Inflammatory macrophage treated with lipopolysaccharide for 1 hour (primary cell): ENCODE measurements around the gene TMEM271.
"Not testable (repeated sequence)": the region's sequence is repeated elsewhere in the genome, so short reads cannot be mapped to it uniquely, and the experiment has no call there.

Experiments used
- DNase-seq, 2 donors: peaks; one replicate each; pipeline ENCODE4 v3.0.0-alpha.2; 2020 to 2022

Gene TMEM271

DNA sequence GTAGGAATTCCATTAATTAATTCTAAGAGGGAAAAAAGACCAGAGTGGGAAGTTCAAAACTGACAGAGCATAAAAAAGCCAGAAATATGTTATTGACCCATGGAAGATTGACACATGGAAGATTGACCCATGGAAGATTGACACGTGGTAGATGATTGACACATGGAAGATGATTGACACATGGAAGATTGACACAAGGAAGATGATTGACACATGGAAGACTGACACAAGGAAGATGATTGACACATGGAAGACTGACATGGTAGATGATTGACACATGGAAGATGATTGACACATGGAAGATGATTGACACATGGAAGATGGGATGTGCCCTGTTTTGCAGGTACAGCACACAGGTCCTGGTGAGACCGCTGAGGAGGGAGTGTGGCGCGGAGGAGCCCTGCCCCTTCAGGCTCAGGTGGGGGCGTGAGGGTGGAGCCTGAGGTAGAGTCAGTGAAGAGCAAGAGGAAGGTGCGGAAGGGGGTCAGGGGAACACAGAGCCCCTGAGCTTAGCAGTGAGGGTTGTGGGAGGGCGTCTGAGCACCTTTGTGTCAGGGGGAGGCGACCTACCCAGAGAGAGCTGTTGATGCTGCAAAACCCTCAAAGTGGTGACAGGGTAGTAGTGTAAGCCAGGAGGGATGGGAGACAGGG lies 33.4 kb upstream of the TMEM271 start:
- no peak for DNase-seq

DNA sequence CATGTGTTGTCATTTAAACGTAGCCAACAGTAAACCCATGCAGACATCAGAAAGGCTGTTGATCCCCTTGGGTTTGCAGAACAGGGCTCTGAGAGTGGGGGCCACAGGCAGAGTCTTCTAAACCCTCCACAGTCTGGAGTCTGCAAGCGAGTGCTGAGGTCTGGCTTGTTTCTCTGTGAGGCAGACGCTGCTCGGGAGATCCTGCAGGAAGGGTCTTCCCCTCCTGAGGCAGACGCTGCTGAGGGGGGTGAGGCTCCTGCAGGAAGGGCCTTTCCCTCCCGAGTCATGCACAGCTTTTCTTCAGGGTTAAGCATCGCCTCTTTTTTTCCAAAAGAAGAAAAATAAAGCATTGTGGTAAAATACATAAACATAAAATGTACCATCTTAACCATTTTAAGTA lies 32.1 kb upstream of the TMEM271 start:
- DNase-seq: no peak

GRCh38 chr4:605702-606425 lies 29.8 kb upstream of the TMEM271 start:
- no peak for DNase-seq

DNA sequence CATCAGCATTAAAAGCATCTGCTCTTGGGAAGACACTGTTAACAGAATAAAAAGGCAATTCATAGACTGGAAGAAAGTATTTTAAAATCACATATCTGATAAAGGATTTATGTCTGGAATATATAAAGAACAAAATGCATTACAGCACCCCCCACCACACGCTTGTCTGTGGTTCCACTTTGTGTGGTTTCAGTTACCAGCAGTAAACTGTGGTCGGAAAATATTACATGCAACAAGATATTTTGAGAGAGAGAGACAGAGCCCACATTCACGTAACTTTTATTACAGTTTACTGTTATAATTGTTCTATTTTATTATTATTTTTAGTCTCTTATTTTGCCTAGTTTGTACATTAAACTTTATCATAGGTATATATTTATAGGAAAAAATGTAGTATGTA lies 28.0 kb upstream of the TMEM271 start:
- DNase-seq: no peak

DNA sequence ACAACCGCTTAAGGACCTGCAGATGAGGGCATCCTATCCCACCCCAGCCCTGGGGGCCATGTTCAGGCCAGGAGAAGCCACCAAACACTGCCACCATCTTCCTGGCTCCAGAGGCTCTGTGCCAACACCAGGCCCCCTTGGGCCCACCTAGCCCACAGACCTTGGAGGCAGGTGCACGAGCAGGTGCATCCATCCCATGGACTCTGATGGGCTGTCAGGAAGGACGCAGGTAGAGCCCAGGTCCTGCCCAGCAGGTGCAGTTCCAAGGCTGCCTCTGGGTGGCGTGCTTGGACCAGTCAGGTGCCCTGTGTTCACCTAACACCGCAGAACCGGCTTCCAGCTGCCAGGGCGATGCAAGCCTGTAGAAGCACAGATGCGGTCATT lies 26.5 kb upstream of the TMEM271 start:
- peak; percentile 7 to 34 for DNase-seq

- no peak for DNase-seq
Measured at GRCh38 chr4:601612-602558, 25.8 kb upstream of the TMEM271 start.

- DNase-seq: no peak
Measured at GRCh38 chr4:600850-601515, 24.9 kb upstream of the TMEM271 start.

DNA sequence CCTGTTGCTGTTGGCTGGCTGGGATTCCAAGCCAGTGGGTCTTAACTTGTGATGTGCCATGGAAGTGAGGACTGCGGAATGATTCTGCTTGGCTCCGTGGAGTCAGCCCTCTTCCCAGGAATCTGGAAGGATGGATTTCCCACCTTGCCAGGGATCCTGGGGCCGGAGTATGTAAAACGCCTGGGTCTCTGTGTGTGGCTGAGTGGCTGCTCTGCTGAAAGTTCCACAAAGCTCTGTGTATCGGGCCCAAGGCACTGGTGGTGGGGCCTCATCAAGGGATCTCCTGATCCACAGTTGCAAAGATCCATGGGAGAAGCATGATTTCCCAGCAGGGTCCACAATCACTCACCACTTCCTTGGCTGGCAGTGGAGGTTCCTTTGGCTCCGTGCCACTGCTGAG lies 24.1 kb upstream of the TMEM271 start:
- DNase-seq: no peak

- DNase-seq: no peak
Measured at GRCh38 chr4:598925-599324, 22.8 kb upstream of the TMEM271 start.

DNA sequence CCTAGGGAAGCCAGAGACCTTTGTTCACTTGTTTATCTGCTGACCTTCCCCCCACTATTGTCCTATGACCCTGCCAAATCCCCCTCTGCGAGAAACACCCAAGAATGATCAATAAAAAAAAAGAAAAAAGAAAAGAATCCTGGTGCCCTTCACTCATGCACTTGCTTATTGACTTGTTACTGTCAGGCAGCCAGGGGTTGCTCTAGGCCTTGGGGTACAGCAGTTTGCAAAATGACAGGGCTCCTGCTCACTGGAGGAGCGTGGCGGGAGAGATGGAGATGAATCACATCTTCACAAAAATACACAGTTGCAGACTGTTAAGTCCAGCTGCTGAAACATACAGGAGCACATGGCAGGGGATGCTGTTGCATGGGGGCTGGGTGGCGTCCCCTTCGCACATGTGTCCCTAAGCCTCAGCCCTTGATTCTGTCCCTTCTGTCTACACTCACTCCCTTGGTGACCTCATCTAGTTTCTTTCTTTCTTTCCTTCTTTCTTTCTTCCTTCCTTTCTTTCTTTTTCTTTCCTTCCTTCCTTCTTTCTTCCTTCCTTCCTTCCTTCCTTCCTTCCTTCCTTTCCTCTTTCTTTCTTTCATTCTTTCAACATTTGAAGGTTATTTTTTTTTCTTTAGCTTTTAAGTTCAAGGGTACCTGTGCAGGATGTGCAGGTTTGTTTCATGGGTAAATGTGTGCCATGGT lies 16.9 kb upstream of the TMEM271 start:
- no peak for DNase-seq

- not testable (repeated sequence) for DNase-seq
Measured at GRCh38 chr4:592178-592577, 16.1 kb upstream of the TMEM271 start.

DNA sequence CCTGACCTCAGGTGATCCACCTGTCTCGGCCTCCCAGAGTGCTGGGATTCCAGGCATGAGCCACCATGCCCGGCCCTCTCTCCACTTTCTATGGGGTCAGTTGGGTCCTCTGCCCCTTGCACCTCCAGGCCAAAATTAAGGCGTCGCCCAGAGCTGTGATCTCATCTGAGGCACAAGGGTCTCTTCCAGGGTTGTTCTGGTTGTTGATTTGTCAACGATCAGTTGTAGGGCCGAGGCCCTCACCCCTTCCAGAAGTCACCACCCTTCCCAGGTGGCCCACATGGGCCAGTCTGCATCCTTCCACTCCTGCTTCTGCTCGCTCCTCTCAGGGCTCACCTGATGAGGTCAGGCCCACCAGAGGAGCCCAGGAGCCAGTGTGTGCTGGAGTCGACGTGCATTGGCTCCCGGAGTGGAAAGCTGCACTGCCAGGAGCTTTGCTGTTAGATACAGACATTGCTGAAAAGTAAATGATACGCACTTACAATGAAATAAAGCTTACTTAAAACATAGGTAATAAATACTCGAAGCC lies 14.3 kb upstream of the TMEM271 start:
- no peak for DNase-seq

DNA sequence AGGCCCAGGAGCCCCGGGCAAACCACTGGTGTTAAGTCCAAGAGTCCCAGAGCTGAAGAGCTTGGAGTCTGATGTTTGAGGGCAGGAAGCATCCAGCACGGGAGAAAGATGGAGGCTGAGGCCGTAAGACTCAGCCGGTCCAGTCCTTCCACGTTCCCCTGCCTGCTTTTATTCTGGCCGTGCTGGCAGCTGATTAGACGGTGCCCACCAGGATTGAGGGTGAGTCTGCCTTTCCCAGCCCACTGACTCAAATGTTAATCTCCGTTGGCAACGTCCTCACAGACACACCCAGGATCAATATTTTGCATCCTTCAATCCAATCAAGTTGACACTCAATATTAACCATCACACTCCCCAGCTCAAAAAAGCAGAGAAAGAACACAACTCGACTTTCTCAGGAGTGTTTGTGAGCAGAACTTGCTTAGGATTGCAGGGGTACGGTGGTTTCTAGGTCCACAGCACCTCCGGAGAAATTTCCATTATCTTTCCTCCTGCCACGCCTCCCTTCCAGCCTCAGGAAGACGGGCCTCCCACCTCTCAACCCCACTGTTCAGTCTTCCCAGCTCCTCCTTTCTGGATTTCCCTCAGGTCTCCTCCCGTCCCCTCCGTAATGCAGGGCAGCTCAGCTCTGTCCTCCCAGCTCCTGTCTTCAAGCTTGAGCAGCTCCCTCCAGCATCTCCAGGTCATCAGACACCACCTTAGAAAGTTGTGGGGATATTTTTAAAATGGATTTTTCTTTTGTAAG lies 13.3 kb upstream of the TMEM271 start:
- DNase-seq: no peak

GRCh38 chr4:588351-588849 lies 12.3 kb upstream of the TMEM271 start:
- DNase-seq: no peak

DNA sequence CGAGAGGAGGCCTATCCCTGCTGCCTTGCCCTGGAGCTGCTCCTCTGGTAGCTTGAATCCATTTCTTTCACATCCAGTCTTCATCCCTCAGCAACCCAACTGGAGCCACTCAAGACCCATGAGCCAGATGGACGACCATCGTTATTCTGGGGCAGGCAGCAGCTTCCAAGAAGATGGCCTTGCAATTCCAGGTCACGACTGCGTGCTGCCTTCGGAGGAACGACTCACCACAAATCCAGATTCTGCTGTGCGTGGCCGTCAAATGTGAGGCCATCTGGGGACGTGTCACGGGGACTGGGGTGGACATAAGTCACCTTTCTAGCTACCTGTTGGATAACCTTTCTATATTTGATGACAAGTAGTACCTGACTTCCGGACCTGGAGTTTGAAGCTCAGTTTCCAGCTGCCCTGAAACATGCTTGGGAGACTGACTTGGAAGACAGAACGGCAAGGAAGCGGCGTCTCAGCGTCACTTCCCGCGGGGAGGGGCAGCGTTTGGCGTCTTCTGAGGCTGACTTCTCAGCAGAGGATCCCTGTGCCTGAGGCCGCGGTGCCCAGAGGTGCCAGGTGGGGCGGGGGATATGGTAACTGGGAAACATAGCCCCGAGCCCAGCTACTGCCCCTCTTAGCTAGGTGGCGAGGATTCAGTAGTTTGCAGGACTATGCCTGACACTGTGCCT lies 11.7 kb upstream of the TMEM271 start:
- DNase-seq: no peak

GRCh38 chr4:583820-584219 lies 7.7 kb upstream of the TMEM271 start:
- no peak for DNase-seq

- no peak for DNase-seq
Measured at GRCh38 chr4:581753-582361, 5.8 kb upstream of the TMEM271 start.

- no peak for DNase-seq
Measured at GRCh38 chr4:581181-581580, 5.1 kb upstream of the TMEM271 start.

DNA sequence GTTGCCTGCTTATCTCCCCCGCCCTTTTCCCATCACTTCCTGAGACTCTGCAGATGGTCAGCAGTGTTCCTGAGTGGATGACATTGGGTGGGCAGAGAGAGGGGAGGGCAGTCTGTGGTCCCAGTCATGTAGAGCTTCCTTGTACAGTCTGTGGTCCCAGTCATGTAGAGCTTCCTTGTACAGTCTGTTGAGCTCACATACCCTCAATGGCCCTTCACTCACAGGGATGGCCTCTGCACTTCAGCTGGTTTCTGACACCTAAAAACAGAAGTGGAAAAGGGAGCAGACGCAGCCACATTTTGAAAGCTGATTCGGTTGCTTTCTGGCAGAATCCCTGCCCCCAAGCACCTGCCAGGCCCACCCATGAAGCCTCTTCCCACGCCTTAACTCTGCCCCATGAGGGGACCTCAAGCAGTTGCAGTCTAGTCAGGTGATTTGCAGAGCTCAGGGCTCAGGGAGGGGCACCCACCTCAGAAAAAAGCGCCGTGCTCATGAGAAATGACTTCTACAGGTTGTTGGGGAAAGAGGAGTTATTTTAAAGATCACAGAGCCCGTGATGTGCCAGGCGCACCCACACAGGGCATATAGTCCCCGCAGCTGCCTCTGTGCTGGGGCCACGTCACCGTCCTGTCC lies 3.6 kb upstream of the TMEM271 start:
- no peak for DNase-seq
